ENCODE data around the gene LBX1.

DNA sequence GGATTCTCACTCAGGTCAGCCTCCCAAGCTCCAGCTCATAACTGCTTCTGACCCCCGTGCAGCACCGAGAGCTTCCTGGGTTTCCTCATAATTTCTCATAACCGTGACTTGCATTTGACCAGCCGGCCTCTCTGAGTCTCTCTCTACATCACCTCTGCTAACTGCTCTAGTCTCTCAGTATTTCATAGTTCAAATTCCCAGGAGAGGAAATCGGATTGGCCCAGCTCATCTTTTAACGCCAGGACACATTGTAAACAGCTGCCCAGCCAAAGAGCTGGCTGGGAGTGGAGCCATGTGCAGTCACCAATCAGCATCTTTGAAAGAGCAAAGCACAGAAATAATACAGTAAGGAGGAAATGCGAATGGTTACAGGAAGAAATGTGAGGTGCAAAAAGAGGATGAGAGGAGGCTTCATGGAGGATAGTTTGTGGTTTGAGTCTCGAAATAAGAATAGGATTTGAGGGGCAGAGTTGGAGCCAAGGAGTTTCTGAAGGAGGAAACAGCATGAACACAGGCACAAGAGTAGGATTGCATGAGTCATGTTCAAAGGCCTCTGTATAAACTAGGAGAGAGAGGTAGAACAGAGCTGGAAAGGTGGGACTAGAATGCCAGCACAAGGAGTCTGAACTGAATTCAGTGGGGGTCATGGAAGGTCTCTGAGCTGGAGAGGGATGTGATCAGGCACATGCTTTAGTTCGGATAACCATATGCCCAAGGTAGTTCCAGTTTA is 15.2 kb upstream of the LBX1 start:
- TF ChIP-seq, protein P1, sequence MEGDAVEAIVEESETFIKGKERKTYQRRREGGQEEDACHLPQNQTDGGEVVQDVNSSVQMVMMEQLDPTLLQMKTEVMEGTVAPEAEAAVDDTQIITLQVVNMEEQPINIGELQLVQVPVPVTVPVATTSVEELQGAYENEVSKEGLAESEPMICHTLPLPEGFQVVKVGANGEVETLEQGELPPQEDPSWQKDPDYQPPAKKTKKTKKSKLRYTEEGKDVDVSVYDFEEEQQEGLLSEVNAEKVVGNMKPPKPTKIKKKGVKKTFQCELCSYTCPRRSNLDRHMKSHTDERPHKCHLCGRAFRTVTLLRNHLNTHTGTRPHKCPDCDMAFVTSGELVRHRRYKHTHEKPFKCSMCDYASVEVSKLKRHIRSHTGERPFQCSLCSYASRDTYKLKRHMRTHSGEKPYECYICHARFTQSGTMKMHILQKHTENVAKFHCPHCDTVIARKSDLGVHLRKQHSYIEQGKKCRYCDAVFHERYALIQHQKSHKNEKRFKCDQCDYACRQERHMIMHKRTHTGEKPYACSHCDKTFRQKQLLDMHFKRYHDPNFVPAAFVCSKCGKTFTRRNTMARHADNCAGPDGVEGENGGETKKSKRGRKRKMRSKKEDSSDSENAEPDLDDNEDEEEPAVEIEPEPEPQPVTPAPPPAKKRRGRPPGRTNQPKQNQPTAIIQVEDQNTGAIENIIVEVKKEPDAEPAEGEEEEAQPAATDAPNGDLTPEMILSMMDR (IDR thresholded peaks at IDR 0.05) = no peak
- TF ChIP-seq POLR2A (IDR thresholded peaks at IDR 0.05) = no peak
